OCI-LY1 (cell line): ENCODE data around the gene SMYD2.
"Not testable (repeated sequence)": the region's sequence is repeated elsewhere in the genome, so short reads cannot be mapped to it uniquely, and the experiment has no call there.

Source experiments
- H2AFZ ChIP-seq: fragments of 200-600 bp; sonication (generic), shearing (Covaris generic); 2 replicates; pipeline ENCODE4 v1.6.0; 2014; ENCODE audit warnings: antibody characterized with exemption, mild to moderate bottlenecking, low read length
- H3F3A ChIP-seq: fragments of 200-600 bp; sonication (generic), shearing (Covaris generic); 2 replicates; pipeline ENCODE4 v1.6.0; 2014; ENCODE audit warnings: mild to moderate bottlenecking, antibody characterized with exemption, low read length, moderate library complexity; ENCODE audit not compliant: insufficient read depth
- H3K27ac ChIP-seq: fragments of 200-600 bp; sonication (generic); 2 replicates; pipeline ENCODE4 v1.5.1; 2014; ENCODE audit warnings: low read length, mixed run types, mild to moderate bottlenecking, low read depth; ENCODE audit not compliant: poor library complexity, severe bottlenecking
- H3K27me3 ChIP-seq: fragments of 200-600 bp; sonication (generic); 2 replicates; pipeline ENCODE4 v1.6.0; 2014; ENCODE audit warnings: antibody characterized with exemption, mild to moderate bottlenecking, low read length, moderate library complexity; ENCODE audit not compliant: insufficient read depth
- H3K36me3 ChIP-seq: fragments of 200-600 bp; sonication (generic); 2 replicates; pipeline ENCODE4 v1.6.1; 2014; ENCODE audit warnings: mild to moderate bottlenecking, antibody characterized with exemption, low read length, moderate library complexity, mixed read lengths; ENCODE audit not compliant: insufficient read depth
- H3K4me1 ChIP-seq: fragments of 200-600 bp; sonication (generic); 2 replicates; pipeline ENCODE4 v1.5.1; 2014; ENCODE audit warnings: mild to moderate bottlenecking, low read length, moderate library complexity; ENCODE audit not compliant: insufficient read depth, severe bottlenecking
- H3K4me2 ChIP-seq: fragments of 200-600 bp; sonication (generic), shearing (Covaris generic); 2 replicates; pipeline ENCODE4 v1.6.1; 2014; ENCODE audit warnings: low read length
- H3K4me3 ChIP-seq: fragments of 200-600 bp; sonication (generic); 2 replicates; pipeline ENCODE4 v1.5.1; 2014; ENCODE audit warnings: low read length, low read depth, mild to moderate bottlenecking, mixed read lengths; ENCODE audit not compliant: poor library complexity, severe bottlenecking
- H3K79me2 ChIP-seq: fragments of 200-600 bp; shearing (Covaris generic); 2 replicates; pipeline ENCODE4 v1.6.1; 2016; ENCODE audit warnings: mixed run types, low read length, mixed read lengths; ENCODE audit not compliant: insufficient read depth
- H3K9ac ChIP-seq: fragments of 200-600 bp; sonication (generic), shearing (Covaris generic); 2 replicates; pipeline ENCODE4 v1.6.1; 2014; ENCODE audit warnings: mild to moderate bottlenecking, low read length, mixed read lengths
- H3K9me2 ChIP-seq: fragments of 200-600 bp; sonication (generic), shearing (Covaris generic); 2 replicates; pipeline ENCODE4 v1.6.1; 2014; ENCODE audit warnings: low read depth, mild to moderate bottlenecking, low read length, mixed read lengths
- H3K9me3 ChIP-seq: fragments of 200-600 bp; shearing (Covaris generic); 2 replicates; pipeline ENCODE4 v1.6.1; 2014; ENCODE audit warnings: low read length, mixed read lengths
- H4K20me1 ChIP-seq: fragments of 200-600 bp; sonication (generic), shearing (Covaris generic); 2 replicates; pipeline ENCODE4 v1.6.0; 2016; ENCODE audit warnings: mild to moderate bottlenecking, low read length; ENCODE audit not compliant: insufficient read depth
- CTCF ChIP-seq: fragments of 200-600 bp; sonication (generic), shearing (Covaris generic); IDR thresholded peaks from 2 replicates; pipeline ENCODE4 v1.5.1; 2017; ENCODE audit warnings: mild to moderate bottlenecking, antibody characterized with exemption, low read length, moderate library complexity, mixed read lengths
- EZH2 ChIP-seq: fragments of 200-600 bp; sonication (generic), shearing (Covaris generic); IDR thresholded peaks from 2 replicates; pipeline ENCODE4 v1.8.0; 2017; ENCODE audit warnings: borderline replicate concordance, mixed run types, mild to moderate bottlenecking, antibody characterized with exemption, low read length, moderate library complexity, mixed read lengths

SMYD2 gene

GRCh38 chr1:214271995-214272731 is 8.8 kb upstream of the SMYD2 start:
- H3K9ac ChIP-seq: no peak overlapping the region
- H3K79me2 ChIP-seq: no peaks in the 10 kb centered on the region
- H3K27ac ChIP-seq: no peak overlapping the region
- H3K36me3 ChIP-seq: no peaks in the 10 kb centered on the region
- no peaks in the 10 kb centered on the region for H3F3A ChIP-seq
- H3K9me3 ChIP-seq: no peaks in the 10 kb centered on the region
- H3K4me3 ChIP-seq: no peak overlapping the region
- H3K27me3 ChIP-seq: no peaks in the 10 kb centered on the region
- H2AFZ ChIP-seq: no peak overlapping the region
- H3K4me1 ChIP-seq: no peaks in the 10 kb centered on the region
- no peak for TF ChIP-seq EZH2
- no peak for TF ChIP-seq CTCF
- no peaks in the 10 kb centered on the region; the same call in 1 of the 2 replicates for H4K20me1 ChIP-seq
- no peaks in the 10 kb centered on the region for H3K9me2 ChIP-seq
- no peak overlapping the region for H3K4me2 ChIP-seq

DNA sequence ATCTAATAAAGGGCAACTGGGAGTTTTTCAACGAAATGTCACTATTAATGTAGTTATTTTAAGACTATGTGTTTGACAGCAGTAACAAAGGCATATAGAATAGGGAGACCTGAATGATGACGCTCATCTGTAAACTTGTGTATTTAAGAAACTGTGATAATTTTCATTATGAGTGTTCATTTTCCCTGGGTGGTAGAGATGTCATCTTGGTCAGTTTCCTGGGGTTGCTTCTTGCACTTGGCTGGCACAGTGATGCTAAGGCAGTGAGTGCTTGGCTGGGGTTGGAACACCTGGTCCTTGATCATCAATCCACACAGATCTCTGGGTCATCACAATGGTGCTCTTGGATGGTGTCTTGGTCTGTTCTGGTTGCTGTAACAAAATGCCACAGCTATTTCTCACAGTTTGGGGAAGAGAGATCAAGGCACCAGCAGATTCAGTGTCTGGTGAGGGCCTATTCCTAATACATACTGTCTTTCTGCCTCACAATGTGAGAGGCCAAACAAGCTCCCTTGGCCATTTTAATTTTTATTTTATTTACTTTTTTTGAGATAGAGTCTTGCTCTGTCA is 7.9 kb upstream of the SMYD2 start:
- Histone ChIP-seq H3K27me3 (no peaks in the 10 kb centered on the region), H3F3A (no peaks in the 10 kb centered on the region), H3K79me2 (no peaks in the 10 kb centered on the region), H3K9ac (no peak overlapping the region), H3K4me1 (no peaks in the 10 kb centered on the region), H3K9me3 (no peaks in the 10 kb centered on the region), H3K27ac (no peak overlapping the region), H4K20me1 (no peaks in the 10 kb centered on the region; the same call in 1 of the 2 replicates), H3K36me3 (no peaks in the 10 kb centered on the region), H3K4me2 (no peak overlapping the region), H3K9me2 (no peaks in the 10 kb centered on the region), H2AFZ (no peak overlapping the region), H3K4me3 (no peak overlapping the region)
- no peak for TF ChIP-seq CTCF
- TF ChIP-seq EZH2: no peak

DNA sequence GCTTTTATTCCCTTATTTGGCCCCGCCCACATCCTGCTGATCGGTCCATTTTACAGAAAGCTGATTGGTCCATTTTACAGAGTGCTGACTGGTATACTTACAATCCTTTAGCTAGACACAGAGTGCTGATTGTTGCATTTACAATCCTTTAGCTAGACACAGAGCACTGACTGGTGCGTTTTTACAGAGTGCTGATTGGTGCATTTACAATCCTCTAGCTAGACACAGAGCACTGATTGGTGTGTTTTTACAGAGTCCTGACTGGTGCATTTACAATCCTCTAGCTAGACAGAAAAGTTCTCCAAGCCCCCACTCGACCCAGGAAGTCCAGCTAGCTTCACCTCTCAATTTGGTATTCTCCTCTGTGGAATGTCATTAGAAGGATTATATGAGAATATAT is 5.3 kb upstream of the SMYD2 start:
- not testable (repeated sequence) for H3K79me2 ChIP-seq, H2AFZ ChIP-seq, H3K4me2 ChIP-seq, H3K4me3 ChIP-seq, H3K4me1 ChIP-seq, H3K27me3 ChIP-seq, H3K27ac ChIP-seq, H3K9me2 ChIP-seq, H3K9me3 ChIP-seq, H3K9ac ChIP-seq, H3F3A ChIP-seq, H3K36me3 ChIP-seq, H4K20me1 ChIP-seq

DNA sequence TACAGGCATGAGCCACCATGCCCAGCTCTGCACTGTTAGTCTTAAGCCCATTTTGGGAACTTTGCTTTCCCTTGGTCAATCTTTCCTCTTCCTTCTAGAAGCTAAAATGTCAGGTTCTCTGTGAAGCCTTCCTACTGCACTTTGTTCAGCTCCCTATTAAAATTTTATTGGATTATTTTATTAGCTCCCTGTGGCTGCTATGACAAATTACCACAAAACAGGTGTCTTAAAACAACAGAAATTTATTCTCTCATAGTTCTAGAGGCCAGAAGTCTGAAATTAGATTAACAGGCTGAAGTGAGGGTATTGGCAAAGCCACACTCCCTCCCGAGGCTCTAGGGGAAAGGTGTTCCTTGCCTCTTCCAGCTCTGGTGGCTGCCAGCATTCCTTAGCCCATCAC is 4.2 kb upstream of the SMYD2 start:
- Histone ChIP-seq H3K9me3 (no peaks in the 10 kb centered on the region), H3F3A (no peaks in the 10 kb centered on the region), H3K27me3 (no peaks in the 10 kb centered on the region), H3K36me3 (no peaks in the 10 kb centered on the region), H3K79me2 (no peaks in the 10 kb centered on the region), H3K9ac (no peak overlapping the region), H3K27ac (no peak overlapping the region), H4K20me1 (no peaks in the 10 kb centered on the region; the same call in 1 of the 2 replicates), H3K4me3 (no peak overlapping the region), H3K4me2 (no peak overlapping the region), H3K4me1 (peaks cover 3% of the 10 kb centered on the region), H3K9me2 (no peaks in the 10 kb centered on the region), H2AFZ (no peak overlapping the region)
- TF ChIP-seq EZH2: no peak
- TF ChIP-seq CTCF: no peak
